ENCODE results near the gene CTRB1.
A peak's percentile ranks its signal among the peaks of the same experiment; 100 is the strongest.
"Not testable (repeated sequence)": the region's sequence is repeated elsewhere in the genome, so short reads cannot be mapped to it uniquely, and the experiment has no call there.

CTRB1 gene

GRCh38 chr16:75204410-75204758 is 14.4 kb upstream of the CTRB1 start:
- no peak for DNase-seq

- not testable (repeated sequence) for DNase-seq
Observed at GRCh38 chr16:75204905-75205304, 13.9 kb upstream of the CTRB1 start.

- DNase-seq, result not testable (repeated sequence)
Observed at GRCh38 chr16:75205438-75205837, 13.3 kb upstream of the CTRB1 start.

- DNase-seq, result not testable (repeated sequence)
Observed at GRCh38 chr16:75205961-75206748, 12.6 kb upstream of the CTRB1 start.

- no peak for DNase-seq
Observed at GRCh38 chr16:75206749-75207451, 11.9 kb upstream of the CTRB1 start, which contains the start of gene CTRB2. Gene CTRB2 (minus strand): TSS chr16:75207161. CDS start chr16:75207141, 20 bp downstream.

- no peak for DNase-seq
Observed at GRCh38 chr16:75207831-75208230, 11.0 kb upstream of the CTRB1 start.

GRCh38 chr16:75208242-75208825 is 10.5 kb upstream of the CTRB1 start:
- DNase-seq, result no peak

- DNase-seq, result no peak
Observed at GRCh38 chr16:75208861-75209505, 9.8 kb upstream of the CTRB1 start.

GRCh38 chr16:75209514-75209913 is 9.3 kb upstream of the CTRB1 start:
- DNase-seq, result not testable (repeated sequence)

GRCh38 chr16:75209944-75210343 is 8.8 kb upstream of the CTRB1 start:
- DNase-seq, result no peak

- DNase-seq, result not testable (repeated sequence)
Observed at GRCh38 chr16:75211286-75211685, 7.5 kb upstream of the CTRB1 start.

GRCh38 chr16:75216127-75216526 is 2.7 kb upstream of the CTRB1 start:
- DNase-seq, result no peak

- DNase-seq, result no peak
Observed at GRCh38 chr16:75216576-75216975, 2.2 kb upstream of the CTRB1 start.

GRCh38 chr16:75217389-75217851 is 1.4 kb upstream of the CTRB1 start:
- no peak for DNase-seq

- DNase-seq, result no peak
Observed at GRCh38 chr16:75219088-75219487, 300 bp downstream of the CTRB1 start.

- peak; percentile 30 for DNase-seq
Observed at GRCh38 chr16:75219838-75220237, 1.1 kb downstream of the CTRB1 start.

- DNase-seq, result no peak
Observed at GRCh38 chr16:75222271-75222783, 3.5 kb downstream of the CTRB1 start.

- not testable (repeated sequence) for DNase-seq
Observed at GRCh38 chr16:75223129-75223528, 4.3 kb downstream of the CTRB1 start.

- no peak for DNase-seq
Observed at GRCh38 chr16:75224306-75225082, 5.7 kb downstream of the CTRB1 start.

- no peak for DNase-seq
Observed at GRCh38 chr16:75225092-75225491, 6.3 kb downstream of the CTRB1 start.

GRCh38 chr16:75225678-75226515 is 7.1 kb downstream of the CTRB1 start:
- no peak for DNase-seq
